ENCODE results near the gene MICAL3. TPM values are rescaled to one million over a fixed set of nuclear protein-coding genes. Genes with fewer than 3 reads are reported as not detected.

Gene MICAL3
- total and polyA plus RNA-seq, 2 experiments from 2014 or later = 27.3 to 76.9 TPM

GRCh38 chr22:17957693-17958092, 66.7 kb downstream of the MICAL3 start:
- no peak for TF ChIP-seq CTCF (IDR thresholded peaks at IDR 0.05; ENCODE audit: low read depth, low read length)
- H3K27me3 ChIP-seq = no peaks in the 10 kb centered on the region
- peak in 1 of 2 donors; percentile 53 for DNase-seq (ENCODE audit: low read depth in 1 of 2, low spot score in 1 of 2)
- H3K27ac ChIP-seq = no peak overlapping the region
- no peaks in the 10 kb centered on the region for H3K36me3 ChIP-seq
- H3K4me1 ChIP-seq (ENCODE audit: low read depth) = peaks cover 8% of the 10 kb centered on the region
- H3K9me3 ChIP-seq (ENCODE audit: low read depth) = no peaks in the 10 kb centered on the region
- no peak overlapping the region for H3K4me3 ChIP-seq

- no peaks in the 10 kb centered on the region for H3K27me3 ChIP-seq
- TF ChIP-seq CTCF (IDR thresholded peaks at IDR 0.05; ENCODE audit: low read depth, low read length) = no peak
- DNase-seq (ENCODE audit: low read depth in 1 of 2, low spot score in 1 of 2) = no peak
- no peaks in the 10 kb centered on the region for H3K9me3 ChIP-seq (ENCODE audit: low read depth)
- H3K27ac ChIP-seq = no peak overlapping the region
- no peak overlapping the region for H3K4me3 ChIP-seq
- peaks cover 7% of the 10 kb centered on the region for H3K4me1 ChIP-seq (ENCODE audit: low read depth)
- H3K36me3 ChIP-seq = no peaks in the 10 kb centered on the region
Measured at GRCh38 chr22:17957204-17957603, 67.2 kb downstream of the MICAL3 start.

GRCh38 chr22:17956630-17957029, 67.7 kb downstream of the MICAL3 start:
- Histone ChIP-seq H3K27me3 (no peaks in the 10 kb centered on the region), H3K9me3 (ENCODE audit: low read depth) (no peaks in the 10 kb centered on the region), H3K4me1 (ENCODE audit: low read depth) (peaks cover 8% of the 10 kb centered on the region), H3K36me3 (no peaks in the 10 kb centered on the region), H3K27ac (no peak overlapping the region), H3K4me3 (no peak overlapping the region)
- no peak for TF ChIP-seq CTCF (IDR thresholded peaks at IDR 0.05; ENCODE audit: low read depth, low read length)
- no peak for DNase-seq (ENCODE audit: low read depth in 1 of 2, low spot score in 1 of 2)

- Histone ChIP-seq H3K9me3 (ENCODE audit: low read depth) (no peaks in the 10 kb centered on the region), H3K27me3 (no peaks in the 10 kb centered on the region), H3K4me3 (no peak overlapping the region), H3K27ac (no peak overlapping the region), H3K36me3 (no peaks in the 10 kb centered on the region), H3K4me1 (ENCODE audit: low read depth) (peaks cover 12% of the 10 kb centered on the region)
- no peak for TF ChIP-seq CTCF (IDR thresholded peaks at IDR 0.05; ENCODE audit: low read depth, low read length)
- no peak for DNase-seq (ENCODE audit: low read depth in 1 of 2, low spot score in 1 of 2)
Measured at GRCh38 chr22:17955590-17956379, 68.6 kb downstream of the MICAL3 start.

GRCh38 chr22:17954860-17955587, 69.3 kb downstream of the MICAL3 start:
- H3K4me3 ChIP-seq = no peak overlapping the region
- no peak for TF ChIP-seq CTCF (IDR thresholded peaks at IDR 0.05; ENCODE audit: low read depth, low read length)
- DNase-seq (ENCODE audit: low read depth in 1 of 2, low spot score in 1 of 2) = no peak

More at GRCh38 chr22:17954860-17955587, 69.3 kb downstream of the MICAL3 start:
- no peak overlapping the region for H3K27ac ChIP-seq
- H3K36me3 ChIP-seq = no peaks in the 10 kb centered on the region
- no peaks in the 10 kb centered on the region for H3K9me3 ChIP-seq (ENCODE audit: low read depth)
- H3K4me1 ChIP-seq (ENCODE audit: low read depth) = peaks cover 15% of the 10 kb centered on the region
- no peaks in the 10 kb centered on the region for H3K27me3 ChIP-seq
